GM12801 (cell line): ENCODE data around the gene SLAMF8.

Experiments
- CTCF ChIP-seq: IDR thresholded peaks from one replicate; pipeline ENCODE4 v1.5.1; 2011; ENCODE audit warnings: control low read depth; ENCODE audit not compliant: insufficient read length; ENCODE audit errors: extremely low read depth

The SLAMF8 gene

GRCh38 chr1:159849626-159850366, 23.1 kb downstream of the SLAMF8 start:
- TF ChIP-seq CTCF, result no peak

GRCh38 chr1:159851407-159851806, 24.7 kb downstream of the SLAMF8 start:
- no peak for TF ChIP-seq CTCF

- no peak for TF ChIP-seq CTCF
These were observed 26.9 kb downstream of the SLAMF8 start for GRCh38 chr1:159853417-159854115.

GRCh38 chr1:159854116-159854692, 27.5 kb downstream of the SLAMF8 start:
- TF ChIP-seq CTCF, result no peak

GRCh38 chr1:159854693-159855192, 28.1 kb downstream of the SLAMF8 start:
- no peak for TF ChIP-seq CTCF

GRCh38 chr1:159855709-159856108, 29.0 kb downstream of the SLAMF8 start:
- TF ChIP-seq CTCF, result no peak

GRCh38 chr1:159856576-159856975, 29.9 kb downstream of the SLAMF8 start:
- TF ChIP-seq CTCF, result no peak
